Right hindlimb (tissue), 1 donor: ENCODE results near the gene FOXL2NB.

Experiments used
- DNase-seq: peaks from one replicate; pipeline ENCODE4 v3.0.0-alpha.2; 2018

The FOXL2NB gene

DNA sequence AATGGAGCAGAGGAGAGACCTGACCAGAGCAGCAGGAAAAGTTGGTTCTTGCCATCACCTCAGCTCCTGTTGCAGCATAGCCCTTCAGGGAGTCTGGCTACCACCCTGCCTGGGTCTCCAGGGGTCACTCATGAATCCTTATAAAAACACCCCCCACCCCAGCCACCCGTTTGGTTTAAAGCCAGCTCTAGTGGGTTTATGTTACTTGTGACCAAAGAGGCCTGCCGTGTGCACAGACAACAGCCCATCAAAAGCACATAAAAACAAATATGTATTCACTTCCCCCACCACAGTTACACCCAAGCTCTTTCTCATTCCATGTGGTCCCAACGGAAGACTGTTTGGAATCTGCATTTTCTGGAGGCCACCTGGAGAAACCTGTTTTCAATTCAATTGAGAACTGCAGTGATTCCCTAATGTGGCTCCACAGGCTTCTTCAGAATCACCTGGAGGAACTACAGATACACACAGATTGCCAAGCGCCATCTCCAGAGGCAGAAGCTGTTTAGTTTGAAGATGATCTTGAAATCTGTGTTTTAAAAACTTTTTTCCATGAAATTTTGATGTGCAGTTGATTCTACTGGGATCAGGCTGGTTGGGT, 13.8 kb upstream of the FOXL2NB start:
- DNase-seq = no peak

DNA sequence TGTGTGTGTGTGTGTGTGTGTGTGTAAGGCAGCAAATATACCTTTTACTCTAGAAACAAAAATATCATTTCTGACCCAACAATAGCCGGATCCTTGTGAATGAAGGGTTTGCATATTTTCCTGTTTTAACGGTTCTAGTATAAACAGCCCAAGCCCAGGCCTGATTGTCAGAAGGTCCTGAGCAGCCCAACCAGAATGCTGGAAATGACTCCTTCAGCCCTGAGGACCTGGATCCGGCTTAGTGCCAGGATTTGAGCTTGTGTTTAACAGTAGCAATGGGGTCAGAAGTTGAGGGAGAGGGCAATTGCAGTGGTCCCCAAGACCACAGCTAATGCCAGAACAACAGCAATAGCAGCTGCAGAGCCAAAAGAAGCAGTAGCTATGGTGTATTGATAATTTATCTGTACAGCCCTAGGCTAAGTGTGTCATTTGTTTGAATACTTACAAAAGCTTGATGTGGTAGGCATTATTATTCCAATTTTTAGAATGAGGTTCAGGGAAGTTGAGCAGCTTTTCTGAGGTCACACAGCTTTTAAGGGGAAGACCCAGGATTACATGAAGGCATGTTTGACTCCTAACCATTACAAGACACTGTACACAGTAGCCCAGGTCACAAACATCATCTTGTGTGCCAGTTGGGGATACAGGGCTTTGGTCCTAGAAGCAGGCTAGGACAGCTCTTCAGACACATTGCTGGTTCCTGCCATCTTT, 12.9 kb upstream of the FOXL2NB start:
- DNase-seq = no peak

DNA sequence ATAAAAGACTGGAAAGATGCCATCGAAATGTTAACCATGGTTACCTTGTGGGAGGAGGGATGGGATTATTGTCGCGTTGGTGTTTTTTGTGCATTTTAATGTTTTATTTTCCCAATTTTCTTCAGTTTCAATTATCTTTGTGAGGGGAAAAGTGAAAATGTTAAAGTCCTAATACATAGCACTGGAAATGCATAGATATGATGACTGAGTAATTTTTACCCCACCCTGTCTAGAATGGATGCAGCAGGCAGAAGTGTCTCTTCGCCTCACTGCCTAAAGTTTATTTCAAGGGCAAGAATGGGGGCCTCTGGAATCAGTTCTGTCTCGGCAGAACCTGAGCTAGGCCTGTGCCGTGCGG, 11.5 kb upstream of the FOXL2NB start:
- no peak for DNase-seq

DNA sequence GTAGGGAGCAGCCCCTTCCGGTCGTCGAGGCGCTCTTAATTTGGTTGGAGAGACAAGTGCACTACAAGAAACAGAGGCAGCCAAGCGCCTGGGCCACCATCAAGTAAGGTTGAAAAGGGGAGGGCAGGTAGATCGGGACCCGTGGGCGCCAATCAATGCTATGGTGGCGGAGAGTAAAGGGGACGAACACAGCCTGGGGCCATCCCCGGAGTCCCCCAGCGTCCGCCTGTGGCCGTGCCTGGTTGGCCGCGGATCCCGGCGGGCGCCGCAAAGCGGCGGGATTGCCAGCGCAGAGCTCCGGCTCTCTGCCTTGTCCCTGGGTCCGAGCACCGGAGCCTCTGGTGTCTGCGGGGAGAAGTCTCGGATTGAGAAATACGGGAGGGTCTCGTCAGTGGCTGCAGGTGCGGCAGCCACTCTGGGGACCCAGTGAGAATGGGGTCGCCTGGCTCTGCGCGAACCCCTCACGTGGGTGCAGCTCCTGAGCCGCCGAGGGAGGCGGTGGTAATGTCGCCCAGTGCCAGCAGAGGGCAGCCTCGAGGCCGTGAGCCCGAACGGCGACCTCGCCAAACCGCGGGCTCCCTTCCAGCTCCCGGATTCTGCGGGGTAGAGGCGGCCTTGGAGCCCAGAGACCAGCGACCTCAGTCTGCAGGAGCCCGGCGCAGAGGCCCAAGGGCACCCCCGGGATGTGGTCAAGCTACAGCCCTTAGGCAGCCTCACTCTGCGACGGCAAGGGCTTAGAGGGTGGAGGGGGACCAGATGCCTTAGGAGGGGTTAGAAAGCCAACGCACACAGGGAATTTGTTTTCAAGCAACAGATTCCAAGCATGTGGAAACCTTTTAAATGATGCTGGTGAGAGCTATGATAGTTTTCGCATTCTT, 10.9 kb upstream of the FOXL2NB start:
- peak; percentile 76 for DNase-seq

DNA sequence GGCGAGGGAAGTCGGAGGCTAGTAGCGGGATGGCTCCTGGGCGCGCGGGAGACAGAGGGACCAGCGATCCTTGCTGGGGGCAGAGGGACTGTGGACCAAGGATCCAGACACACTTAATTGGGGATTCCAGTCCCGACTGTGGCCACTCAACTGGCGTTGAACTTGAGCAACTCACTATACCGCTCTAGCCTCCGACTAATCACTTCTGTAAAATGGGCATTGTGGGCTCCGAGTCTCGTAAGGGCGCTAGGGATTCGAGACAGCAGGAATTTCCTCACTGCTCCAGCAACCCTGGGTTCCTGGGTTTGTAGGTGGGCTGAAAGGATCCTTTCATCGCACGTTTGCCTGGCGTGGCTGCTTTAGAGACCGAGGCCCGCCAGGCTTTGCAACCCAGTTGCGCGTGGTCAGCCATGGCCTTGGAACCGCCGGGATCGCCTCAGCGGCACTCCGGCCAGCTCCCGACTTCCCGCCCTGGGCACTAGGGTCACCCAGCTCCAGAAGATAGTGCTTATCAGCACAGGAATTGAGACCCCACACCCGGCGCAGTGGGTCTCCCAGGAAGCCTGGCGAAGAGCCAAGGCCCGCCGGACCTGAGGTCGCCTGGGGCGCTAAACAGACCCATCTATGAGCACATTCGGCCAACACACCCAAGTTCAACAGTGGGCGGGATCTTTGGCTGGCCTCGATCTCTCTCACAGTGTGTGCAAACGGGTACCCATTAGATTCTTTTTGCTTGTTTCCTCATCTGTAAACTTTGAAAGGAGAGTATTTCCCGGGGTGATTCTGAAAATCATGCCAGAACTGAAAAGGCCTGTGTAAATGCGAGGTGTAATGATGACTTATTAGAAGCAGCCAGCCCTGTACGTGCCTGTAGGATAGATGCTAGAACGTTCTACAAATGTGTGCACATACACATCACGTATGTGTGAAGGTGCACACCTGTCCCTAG, 10.0 kb upstream of the FOXL2NB start:
- no peak for DNase-seq

DNA sequence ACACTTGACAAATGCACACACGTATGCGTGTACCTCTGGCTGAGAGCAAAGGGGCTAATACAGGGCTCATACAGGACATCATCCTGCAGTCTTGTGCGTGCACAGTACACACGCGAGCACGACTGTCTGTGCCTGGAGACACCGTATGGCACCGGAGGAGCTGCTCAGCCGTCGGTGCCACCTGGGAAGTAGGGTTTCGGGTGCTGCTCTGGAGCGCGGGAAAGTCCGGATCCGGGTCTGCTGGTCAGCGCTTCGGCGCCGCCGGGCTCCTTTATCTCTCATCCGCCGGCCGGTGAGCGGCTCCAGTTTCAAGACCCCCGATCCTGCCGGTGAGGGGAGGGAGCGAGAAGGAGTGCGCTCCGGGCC, 9.3 kb upstream of the FOXL2NB start:
- no peak for DNase-seq

DNA sequence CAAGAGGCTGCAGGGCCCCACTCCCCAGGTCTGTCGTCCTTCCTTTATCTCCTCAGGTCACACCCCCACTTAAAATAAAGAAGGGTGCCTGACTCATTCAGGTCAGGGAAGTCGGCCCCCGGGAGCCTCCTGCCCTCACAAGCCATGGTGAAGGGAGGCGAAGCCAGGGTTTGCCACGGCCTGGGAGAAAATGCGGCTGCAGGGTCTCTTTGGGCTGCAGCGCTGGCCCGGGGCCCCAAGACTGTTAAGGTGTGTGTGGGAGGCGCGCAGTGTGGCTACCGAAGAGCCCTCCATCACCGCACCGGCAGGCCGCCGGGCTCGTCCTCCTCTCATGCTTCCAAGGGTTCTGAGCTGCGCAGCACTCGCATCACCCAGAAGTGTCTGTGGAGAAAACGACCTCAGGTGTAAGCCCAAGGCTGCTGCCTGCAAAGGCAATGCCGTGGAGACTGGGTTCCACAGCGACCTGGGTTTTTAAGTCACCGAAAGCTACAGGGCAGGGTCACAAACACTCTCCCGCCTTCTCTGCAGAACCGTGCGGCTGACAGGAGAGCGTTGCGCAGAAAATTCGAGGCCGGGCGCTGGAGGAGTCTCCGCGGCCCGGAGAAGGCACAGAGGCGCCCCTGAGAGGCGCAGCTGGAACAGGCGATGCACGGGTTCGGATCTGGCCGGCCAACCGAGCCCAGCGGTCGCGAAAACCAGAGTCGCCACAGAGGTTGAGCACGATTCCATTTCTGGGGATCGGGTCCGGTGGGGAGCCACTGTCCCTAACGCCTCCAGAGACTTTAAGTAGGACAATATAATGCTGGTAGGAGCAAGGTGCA, 8.8 kb upstream of the FOXL2NB start:
- no peak for DNase-seq

DNA sequence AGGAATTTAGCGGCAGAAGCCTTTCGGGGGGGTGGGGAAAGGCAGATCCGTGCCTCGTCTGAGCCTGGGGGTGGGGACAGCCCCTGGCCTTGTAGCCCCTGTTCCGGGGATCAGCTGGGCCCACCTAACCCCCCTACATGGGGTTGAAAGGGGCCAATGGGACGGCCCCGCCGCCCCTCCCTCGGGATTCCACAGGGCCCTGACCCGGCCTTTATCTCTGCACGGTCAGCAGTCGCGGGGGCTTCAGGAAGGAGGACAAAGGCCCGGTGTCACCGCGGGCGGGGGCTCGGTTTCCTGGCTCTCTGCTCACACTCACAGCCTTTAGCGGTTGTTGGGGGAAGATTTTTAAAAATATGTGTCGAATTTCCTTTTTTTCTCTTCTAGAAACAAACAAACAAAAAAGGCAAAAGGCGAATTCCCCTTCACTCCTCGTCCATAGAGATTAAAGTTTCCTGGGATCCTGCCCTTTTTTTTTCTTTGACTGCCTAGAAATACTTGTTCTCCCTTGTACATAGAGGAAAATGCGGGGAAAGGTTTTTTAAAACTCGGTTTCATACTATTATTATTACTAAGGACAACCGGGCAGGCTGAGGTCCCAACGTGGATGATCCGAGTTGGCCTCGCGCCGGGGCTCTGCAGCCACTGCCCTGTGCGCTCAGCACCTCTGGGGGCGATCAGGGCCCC, 8.0 kb upstream of the FOXL2NB start:
- no peak for DNase-seq

DNA sequence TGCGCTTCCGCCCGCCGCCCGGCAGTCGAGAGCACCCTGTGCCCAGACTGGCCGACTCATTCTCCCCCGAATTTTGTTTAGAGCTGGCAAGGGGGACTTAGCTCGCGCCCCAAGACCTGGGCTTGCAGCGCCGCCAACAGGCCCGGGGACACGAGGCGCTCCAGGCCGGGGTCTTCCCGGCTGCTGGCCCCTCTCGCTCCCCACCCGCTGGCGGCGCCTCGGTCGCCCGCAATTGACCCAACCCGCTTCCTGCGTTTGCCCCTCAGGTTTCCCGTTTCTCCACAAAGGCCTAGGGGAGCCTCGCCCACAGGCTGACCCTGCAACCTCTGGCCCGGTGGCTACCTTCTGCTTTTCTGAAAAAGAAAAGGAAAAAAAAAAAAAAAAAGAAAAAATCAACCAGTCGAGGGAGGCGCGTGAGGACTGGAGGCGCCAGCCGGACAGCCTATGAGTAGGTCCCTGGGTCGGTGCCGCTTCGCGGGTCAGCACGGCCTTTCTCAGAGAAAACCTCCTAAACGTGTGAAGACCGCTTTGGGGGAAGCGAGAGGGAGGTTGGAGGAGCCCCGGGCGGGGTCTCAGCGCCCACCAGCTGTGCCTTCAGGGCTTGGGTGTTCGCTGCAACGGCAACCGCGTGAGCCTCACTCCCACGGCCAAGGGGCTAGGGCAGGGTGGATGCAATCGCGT, 7.3 kb upstream of the FOXL2NB start:
- no peak for DNase-seq

DNA sequence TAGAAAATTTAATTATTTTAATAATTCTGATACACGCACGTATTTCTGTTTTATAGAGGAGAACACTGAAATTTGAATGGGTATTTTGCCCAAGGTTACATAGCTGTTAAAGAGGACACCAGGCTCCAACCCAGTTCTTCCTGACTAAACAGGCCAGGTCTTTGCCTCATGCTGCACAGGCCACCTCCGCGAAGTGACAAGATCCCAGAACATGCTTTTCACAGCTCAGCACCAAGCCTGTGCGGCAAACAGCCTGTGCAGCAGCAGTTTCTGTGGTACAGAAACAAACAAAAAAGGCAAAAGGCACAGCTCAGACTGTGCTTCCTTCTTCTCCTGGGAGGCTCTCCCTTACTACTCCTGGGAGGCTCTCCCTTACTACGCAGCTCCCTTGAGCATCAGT, 6.6 kb upstream of the FOXL2NB start:
- no peak for DNase-seq

DNA sequence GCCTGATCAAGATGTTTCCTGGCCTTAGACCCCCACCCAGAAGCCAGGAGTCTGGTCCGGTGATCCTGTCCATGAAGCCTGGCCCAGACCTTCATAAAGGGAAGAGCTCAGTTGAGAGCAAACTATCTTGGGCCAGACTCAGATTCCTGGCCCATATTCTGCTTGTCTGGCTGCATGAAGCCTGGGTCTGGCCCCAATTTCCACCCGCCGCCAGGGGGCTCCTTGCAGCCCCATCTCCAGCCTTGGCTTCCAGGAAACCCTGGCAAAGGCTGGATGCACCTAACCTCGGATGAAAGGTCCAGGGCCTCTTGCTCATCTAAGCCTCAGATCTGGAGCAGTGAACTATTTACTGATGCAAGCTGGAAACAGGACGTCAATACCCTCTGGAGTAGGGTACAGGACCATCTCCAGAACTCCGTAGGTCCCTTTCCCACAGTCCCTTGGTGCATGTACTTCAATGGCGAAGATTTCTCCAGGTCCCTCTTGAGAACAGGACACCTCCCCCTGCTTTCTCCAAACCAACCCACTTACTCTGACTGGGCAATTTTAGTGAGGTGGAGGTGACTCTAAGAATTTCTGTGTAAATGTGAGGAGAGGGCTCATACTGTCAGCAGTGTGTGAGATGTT, 5.6 kb upstream of the FOXL2NB start:
- DNase-seq = no peak

DNA sequence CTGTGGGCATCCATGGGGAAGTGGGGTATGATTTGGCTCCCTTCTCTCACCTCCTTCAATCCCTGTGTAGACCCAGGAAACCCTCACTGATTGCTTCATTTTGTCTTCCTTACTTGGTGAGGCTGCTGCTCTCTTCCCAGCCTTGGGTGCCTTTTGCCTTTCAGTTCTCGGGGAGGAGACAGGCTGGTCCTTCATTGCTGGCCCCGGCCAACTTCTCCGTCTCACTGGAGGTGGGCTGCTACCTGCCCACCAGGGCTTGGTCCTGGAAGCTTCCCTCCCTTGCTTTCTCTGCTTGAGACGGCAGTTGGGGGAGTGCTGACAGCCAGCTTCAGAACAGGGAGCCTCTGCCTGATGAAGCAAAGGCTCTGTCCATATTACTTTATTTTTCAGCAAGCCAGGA, 4.7 kb upstream of the FOXL2NB start:
- DNase-seq = no peak

DNA sequence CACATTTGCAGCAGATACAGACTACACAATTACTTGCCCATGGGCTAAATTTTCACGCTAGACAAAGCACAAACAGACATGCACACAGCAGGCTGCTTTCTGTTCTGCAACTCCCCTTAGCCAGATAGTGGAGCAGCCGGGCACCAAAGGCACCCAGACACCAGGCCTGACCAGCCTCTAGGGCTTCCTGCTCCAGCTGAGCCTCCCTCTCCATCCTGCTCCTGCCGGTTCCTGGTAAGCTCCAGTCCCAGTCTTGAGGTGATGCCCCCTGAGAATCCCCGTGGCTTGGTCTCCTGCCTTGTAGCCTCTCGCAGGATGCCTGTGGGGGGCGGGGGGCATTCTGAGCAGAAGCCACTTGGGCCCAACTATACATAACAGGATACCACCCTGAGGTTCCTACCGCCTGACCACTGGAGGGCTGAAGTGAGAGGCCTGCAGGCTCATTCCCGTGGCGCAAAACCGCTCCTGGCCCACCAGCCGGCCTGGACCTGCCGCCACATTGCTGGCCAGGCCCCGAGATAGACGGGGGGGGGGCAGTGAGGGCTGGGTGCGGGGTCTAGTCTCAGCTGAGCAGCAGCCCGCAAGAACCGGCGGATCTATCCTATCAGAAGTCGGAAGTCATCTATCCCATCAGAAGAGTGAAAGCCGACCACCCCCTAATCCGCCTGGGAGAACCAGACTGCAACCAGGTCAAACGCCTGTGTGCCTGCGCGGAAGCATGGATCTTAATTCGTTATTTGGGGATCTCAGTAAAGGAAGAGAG, 4.0 kb upstream of the FOXL2NB start:
- DNase-seq = no peak

DNA sequence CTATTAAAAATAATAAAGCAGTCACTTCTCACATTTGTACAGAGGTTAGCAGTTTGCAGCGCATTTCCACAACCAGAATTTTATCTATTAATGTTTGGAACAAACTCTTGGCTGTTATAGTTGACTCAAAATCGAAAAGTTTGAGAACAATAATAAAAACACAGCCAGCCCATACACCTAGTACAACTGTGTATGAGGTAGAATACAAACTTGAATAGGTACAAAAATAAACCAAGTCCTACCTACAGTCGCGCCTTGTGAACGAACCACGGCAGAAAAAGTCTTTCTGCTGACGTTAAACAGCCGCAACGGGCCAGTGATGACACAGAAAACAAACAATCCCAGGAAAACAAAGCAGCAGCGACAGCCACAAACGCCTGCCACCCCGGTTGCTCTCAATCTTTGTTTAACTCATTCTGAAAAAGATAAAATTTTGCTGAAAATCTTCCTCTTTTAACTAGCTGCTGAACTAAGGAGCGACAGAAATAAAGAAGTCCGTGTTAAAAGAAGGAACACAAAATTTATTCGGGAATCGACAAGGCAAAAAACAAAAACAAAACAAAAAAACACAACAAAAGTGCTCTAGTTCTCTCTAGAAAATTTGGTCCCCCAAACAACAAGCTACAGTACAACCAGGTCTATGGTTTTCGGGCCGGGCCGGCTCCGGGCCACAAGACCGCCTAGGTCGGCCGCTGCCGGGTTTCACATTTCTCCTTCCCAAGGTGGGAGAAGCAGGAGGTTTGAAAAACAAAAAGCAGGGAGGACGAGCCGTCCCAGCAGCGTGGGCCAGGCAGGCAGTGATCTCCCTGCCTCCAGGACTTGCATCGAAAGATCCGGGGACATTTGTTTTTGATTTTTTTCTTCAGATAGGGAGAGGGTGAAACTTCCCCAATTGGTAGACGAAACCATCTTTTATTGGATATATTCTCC, 3.0 kb upstream of the FOXL2NB start:
- DNase-seq = peak; percentile 45

DNA sequence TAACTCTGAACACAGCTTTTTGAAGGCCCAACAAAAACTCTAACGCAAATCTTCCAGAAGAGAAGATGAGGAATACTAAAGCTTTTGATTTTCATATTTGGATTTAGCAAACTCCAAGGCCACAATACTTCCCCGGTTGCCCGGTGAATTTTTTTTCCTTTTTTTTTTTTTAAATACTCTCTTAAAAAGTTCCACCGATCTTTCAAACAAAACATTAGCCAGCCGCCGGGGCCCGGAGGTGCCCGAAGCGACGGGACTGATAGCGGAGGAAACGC, 2.4 kb upstream of the FOXL2NB start:
- no peak for DNase-seq

DNA sequence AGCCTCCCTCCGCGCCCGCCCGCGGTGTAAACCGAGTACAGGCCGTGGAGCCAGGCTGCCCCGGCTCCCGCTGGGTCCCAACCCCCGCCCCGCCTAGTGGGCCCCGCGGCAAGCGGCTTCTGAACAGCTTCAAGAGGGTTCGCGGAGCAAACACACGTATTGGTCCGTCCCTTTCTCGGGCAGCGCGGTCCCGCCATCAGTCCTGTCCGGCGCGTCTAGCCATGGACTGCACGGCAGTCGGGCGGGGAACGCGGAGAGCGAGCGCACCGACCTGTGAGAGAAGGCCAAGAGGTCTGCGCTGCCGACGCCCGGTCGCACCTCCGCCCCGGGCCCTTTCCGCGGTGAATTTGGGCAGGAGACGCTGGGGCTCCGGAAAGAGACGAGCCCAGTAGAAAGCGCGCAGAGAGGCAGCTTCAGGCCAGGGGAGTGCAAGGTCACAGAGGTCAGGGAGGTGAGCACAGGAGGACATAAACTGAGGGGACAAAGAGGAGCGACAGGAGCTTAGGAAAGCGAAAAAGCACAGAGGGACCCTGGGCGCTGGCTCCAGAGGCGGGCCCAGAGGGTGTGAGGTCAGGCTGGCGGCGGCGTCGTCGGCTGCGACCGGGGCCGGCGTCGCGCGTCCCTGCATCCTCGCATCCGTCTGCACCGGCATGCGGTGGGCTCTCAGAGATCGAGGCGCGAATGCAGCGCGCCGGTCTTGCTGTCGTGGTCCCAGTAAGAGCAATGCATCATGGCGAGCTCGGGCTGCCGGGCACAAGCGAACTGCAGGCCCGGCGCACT, 1.9 kb upstream of the FOXL2NB start:
- peak; percentile 44 for DNase-seq

DNA sequence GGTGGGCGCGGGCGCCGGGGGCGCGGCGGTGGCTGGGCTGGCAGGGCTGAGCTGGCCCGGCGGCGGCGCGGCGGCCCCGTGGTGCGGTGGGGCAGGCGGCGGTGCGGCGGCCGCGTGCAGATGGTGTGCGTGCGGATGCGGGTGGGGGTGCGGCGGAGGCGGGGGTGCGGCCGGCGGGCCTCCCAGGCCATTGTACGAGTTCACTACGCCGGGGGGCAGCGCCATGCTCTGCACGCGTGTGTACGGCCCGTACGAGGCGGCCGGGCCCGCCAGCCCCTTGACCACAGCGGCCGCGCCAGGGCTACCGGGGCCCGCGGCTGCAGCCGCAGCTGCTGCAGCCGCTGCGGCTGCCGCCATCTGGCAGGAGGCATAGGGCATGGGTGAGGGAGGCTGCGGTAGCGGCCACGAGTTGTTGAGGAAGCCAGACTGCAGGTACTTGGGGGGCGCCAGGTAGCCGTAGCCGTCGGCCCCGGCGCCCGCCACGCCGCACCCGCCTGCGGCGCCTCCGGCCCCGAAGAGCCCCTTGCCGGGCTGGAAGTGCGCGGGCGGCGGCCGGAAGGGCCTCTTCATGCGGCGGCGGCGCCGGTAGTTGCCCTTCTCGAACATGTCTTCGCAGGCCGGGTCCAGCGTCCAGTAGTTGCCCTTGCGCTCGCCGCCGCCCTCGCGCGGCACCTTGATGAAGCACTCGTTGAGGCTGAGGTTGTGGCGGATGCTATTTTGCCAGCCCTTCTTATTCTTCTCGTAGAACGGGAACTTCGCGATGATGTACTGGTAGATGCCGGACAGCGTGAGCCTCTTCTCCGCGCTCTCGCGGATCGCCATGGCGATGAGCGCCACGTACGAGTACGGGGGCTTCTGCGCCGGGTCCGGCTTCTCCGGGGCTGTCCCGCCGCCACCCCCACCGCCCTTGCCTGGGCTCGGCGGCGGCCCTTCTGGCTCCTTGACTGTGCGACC, 1.0 kb upstream of the FOXL2NB start:
- no peak for DNase-seq
